GM12878 (cell line): ENCODE results near the gene SERPINE2. TPM values are rescaled to one million over a fixed set of nuclear protein-coding genes. Genes with fewer than 3 reads are reported as not detected.

Experiments
- ATAC-seq: fragments of 200-7000 bp; cut with Tn5 transposase; 3 replicates; pipeline ENCODE4 v1.9.1; 2020; ENCODE audit warnings: mild to moderate bottlenecking, moderate library complexity
- BruUV-seq: library from RNA; stranded (reverse); fragments of 400-500 nt; replicated peaks from 2 replicates; lab custom pipeline; 2021; lab: Mats Ljungman, UMichigan
- CTCF ChIA-PET: fragments of 300-600 bp; sonication (Branson Sonifier 250); formaldehyde crosslinking; extraction: SDS; loops from one replicate; lab custom pipeline; 2021; ENCODE audit warnings: inconsistent platforms; lab: Yijun Ruan, JAX
- POLR2A ChIA-PET: fragments of 350-600 bp; formaldehyde crosslinking; extraction: SDS; loops from one replicate; lab custom pipeline; 2021; ENCODE audit warnings: inconsistent platforms; lab: Charles Lee
- RAD21 ChIA-PET: fragments of 300-600 bp; sonication (Branson Sonifier 250); formaldehyde crosslinking; loops from one replicate; lab custom pipeline; 2023; ENCODE audit warnings: antibody characterized with exemption; ENCODE audit not compliant: unreplicated experiment; lab: Charles Lee
- SMC1A ChIA-PET: fragments of 300-600 bp; sonication (Branson Sonifier 250); formaldehyde crosslinking; loops from one replicate; lab custom pipeline; 2023; ENCODE audit not compliant: unreplicated experiment, uncharacterized antibody; lab: Charles Lee
- DNase-seq: peaks from one replicate; pipeline ENCODE4 v3.0.0-alpha.2; 2011; ENCODE audit warnings: low read depth, low spot score
- FAIRE-seq: peaks from 3 replicates; lab custom pipeline; 2011; peaks lifted over from hg19 to GRCh38; lab: Jason Lieb, UNC
- H2AFZ ChIP-seq: 2 replicates; pipeline ENCODE4 v1.6.0; 2011; ENCODE audit warnings: low read depth, low read length, control low read depth; ENCODE audit not compliant: control insufficient read depth
- H3K27ac ChIP-seq: 2 replicates; pipeline ENCODE4 v1.5.1; 2011; ENCODE audit warnings: control low read depth; ENCODE audit not compliant: control insufficient read depth, insufficient read depth
- H3K27me3 ChIP-seq, 2 experiments: replicated peaks in 1 of 2; 2 replicates each; pipeline versions ENCODE4 v1.6.0 to v1.6.1; 2011; ENCODE audit warnings: low read length in 1 of 2; ENCODE audit not compliant: control insufficient read depth in 2 of 2, insufficient read depth in 2 of 2
- H3K36me3 ChIP-seq, 2 experiments: 2 replicates each; pipeline ENCODE4 v1.5.1; 2011; ENCODE audit warnings: low read length in 1 of 2; ENCODE audit not compliant: control insufficient read depth in 2 of 2, insufficient read depth in 2 of 2
- H3K4me1 ChIP-seq: 2 replicates; pipeline ENCODE4 v1.6.1; 2011; ENCODE audit warnings: mild to moderate bottlenecking, low read length, moderate library complexity, mixed read lengths; ENCODE audit not compliant: control insufficient read depth, insufficient read depth
- H3K4me2 ChIP-seq: 2 replicates; pipeline ENCODE4 v1.6.0; 2011; ENCODE audit warnings: control low read depth; ENCODE audit not compliant: control insufficient read depth, insufficient read depth
- H3K4me3 ChIP-seq: fragments of 200-600 bp; sonication (generic); 2 replicates; pipeline ENCODE4 v1.5.1; 2016
- H3K79me2 ChIP-seq: 2 replicates; pipeline ENCODE4 v1.6.0; 2011; ENCODE audit warnings: low read length; ENCODE audit not compliant: control insufficient read depth, insufficient read depth
- H3K9ac ChIP-seq: 2 replicates; pipeline ENCODE4 v1.8.0; 2011; ENCODE audit warnings: low read length, control low read depth, mixed read lengths; ENCODE audit not compliant: control insufficient read depth, insufficient read depth
- H3K9me3 ChIP-seq: replicated peaks from 3 replicates; pipeline ENCODE4 v1.5.1; 2011; ENCODE audit warnings: mild to moderate bottlenecking, low read length; ENCODE audit not compliant: control insufficient read depth, insufficient read depth
- H4K20me1 ChIP-seq: 2 replicates; pipeline ENCODE4 v1.6.0; 2011; ENCODE audit not compliant: control insufficient read depth, insufficient read depth
- BCLAF1 ChIP-seq: fragments of 450-650 bp; IDR thresholded peaks from 2 replicates; pipeline ENCODE4 v1.6.1; 2017; ENCODE audit warnings: antibody characterized with exemption, mild to moderate bottlenecking, moderate library complexity
- BHLHE40 ChIP-seq, 2 experiments: fragments of 450-650 bp in 1 of 2; IDR thresholded peaks; 2 replicates each; pipeline ENCODE4 v1.6.1; 2011 to 2017; ENCODE audit warnings: low read depth in 2 of 2, borderline replicate concordance in 1 of 2, improper control_type of control experiment in 1 of 2, low read length in 1 of 2, mild to moderate bottlenecking in 1 of 2
- BRCA1 ChIP-seq: IDR thresholded peaks from 2 replicates; pipeline ENCODE4 v1.6.1; 2011; ENCODE audit warnings: low read depth, low read length, improper control_type of control experiment
- HDAC6 ChIP-seq: fragments of 200-600 bp; sonication (generic); IDR thresholded peaks from one replicate; pipeline ENCODE4 v1.8.0; 2017; ENCODE audit warnings: antibody characterized with exemption; ENCODE audit not compliant: unreplicated experiment
- IKZF2 ChIP-seq, 2 experiments: fragments of 450-650 bp; IDR thresholded peaks; 2 replicates each; pipeline ENCODE4 v1.6.1; 2017; ENCODE audit warnings: mild to moderate bottlenecking in 2 of 2, moderate library complexity in 2 of 2
- PBX3 ChIP-seq: IDR thresholded peaks from 2 replicates; pipeline ENCODE4 v1.6.1; 2011; ENCODE audit warnings: mild to moderate bottlenecking, low read depth, low read length, moderate library complexity; ENCODE audit not compliant: insufficient replicate concordance
- RAD51 ChIP-seq: fragments of 450-650 bp; IDR thresholded peaks from 2 replicates; pipeline ENCODE4 v1.6.1; 2016; ENCODE audit warnings: moderate library complexity, mild to moderate bottlenecking, inconsistent platforms
- RELB ChIP-seq: fragments of 450-650 bp; IDR thresholded peaks from 2 replicates; pipeline ENCODE4 v1.6.1; 2017; ENCODE audit warnings: low read depth, mild to moderate bottlenecking, moderate library complexity
- SRF ChIP-seq, 2 experiments: IDR thresholded peaks; 2 replicates each; pipeline ENCODE4 v1.6.1; 2011; ENCODE audit warnings: low read depth in 2 of 2, low read length in 2 of 2, mild to moderate bottlenecking in 1 of 2, moderate library complexity in 1 of 2
- TAF1 ChIP-seq: IDR thresholded peaks from 2 replicates; pipeline ENCODE4 v1.6.1; 2011; ENCODE audit warnings: mild to moderate bottlenecking, low read depth, low read length, borderline replicate concordance
- YBX1 ChIP-seq: fragments of 450-650 bp; IDR thresholded peaks from 2 replicates; pipeline ENCODE4 v1.6.1; 2016; ENCODE audit warnings: antibody characterized with exemption
- ZBTB40 ChIP-seq: fragments of 450-650 bp; IDR thresholded peaks from 2 replicates; pipeline ENCODE4 v1.6.1; 2016; ENCODE audit warnings: mild to moderate bottlenecking, moderate library complexity, borderline replicate concordance
- WGBS: methylation state at CpG from one replicate; pipeline ENCODE4 v1.1.6; 2016; ENCODE audit warnings: low lambda C conversion rate; ENCODE audit not compliant: insufficient replicate concordance, insufficient coverage; ENCODE audit errors: missing lambda C conversion rate; 5-methylcytosine and 5-hydroxymethylcytosine counted together
- in situ Hi-C: fragments of 300-500 bp; cut with MboI; formaldehyde crosslinking; loops from 9 replicates; pipeline ENCODE4 v1.14.3; 2018; ENCODE audit warnings: mixed read lengths
- intact Hi-C: fragments of 100-400 bp; cut with micrococcal nuclease; formaldehyde crosslinking; loops from one replicate; pipeline ENCODE4 v1.14.2; 2022; ENCODE audit not compliant: unreplicated experiment
- polyA plus RNA-seq, 11 experiments: library from polyadenylated mRNA; depleted of rRNA in 4 of 11; unstranded in 6 of 11; stranded (reverse) in 5 of 11; fragments of >200 nt; fragmentation: Nextera tagmentation in 4 of 11; fragmentation: Illumina TruSeq in 1 of 11; extraction: Ambion mirVana in 4 of 11; extraction: Trizol in 1 of 11; gene quantifications; 1 replicate in 1 of 11; 2 replicates in 10 of 11; pipeline versions ENCODE4 v1.2.1 to v1.2.3, GENCODE V29; 2011 to 2016; ENCODE audit warnings: inconsistent platforms in 2 of 11, missing spikeins in 2 of 11, low read depth in 1 of 11
- total RNA-seq, 4 experiments: library from RNA; depleted of rRNA in 3 of 4; stranded (reverse); fragments of >200 nt in 3 of 4; fragmentation: Illumina TruSeq in 1 of 4; extraction: Trizol in 1 of 4; gene quantifications; 2 replicates each; pipeline versions ENCODE4 v1.2.1 to v1.2.3, GENCODE V29; 2013 to 2021

Gene SERPINE2
- total and polyA plus RNA-seq, 10 of the 15 experiments (the other 5 are each of a cell fraction or from before 2014, with no cell fraction given) = 0.18 to 1.7 (median 0.39) TPM

GRCh38 chr2:223928113-223929006, 110.7 kb downstream of the SERPINE2 start:
- ATAC-seq (no peak), DNase-seq (no peak), FAIRE-seq (no peak)
- in situ Hi-C loops = no loop called here
- H3K4me3 ChIP-seq = no peak overlapping the region
- H3K27me3 ChIP-seq = no peaks in the 10 kb centered on the region
- no peak overlapping the region for H3K4me2 ChIP-seq
- H3K9ac ChIP-seq = no peak overlapping the region
- RAD21 ChIA-PET = no interaction called here
- BruUV-seq = no TSS peak
- peaks cover 4% of the 10 kb centered on the region for H3K4me1 ChIP-seq
- CTCF ChIA-PET = interaction anchor here (0.6 kb wide), 1 partner anchor 244 kb away, joined by 6 read pairs; no protein-coding TSS in a partner anchor
- H2AFZ ChIP-seq = no peak overlapping the region
- POLR2A ChIA-PET = interaction anchor here (0.6 kb wide), 1 partner anchor 601 kb away, joined by 3 read pairs; no protein-coding TSS in a partner anchor
- 90% methylated on average over 7 of the region's 7 CpGs for WGBS
- peaks cover 12% of the 10 kb centered on the region for H3K79me2 ChIP-seq
- intact Hi-C loops = no loop called here
- H4K20me1 ChIP-seq = no peaks in the 10 kb centered on the region; the same call in 1 of the 2 replicates
- peaks cover 0 to 2% of the 10 kb centered on the region in 2 experiments; a peak in 1 of 4 replicates for H3K36me3 ChIP-seq
- no peak overlapping the region for H3K27ac ChIP-seq
- SMC1A ChIA-PET = interaction anchor here (0.7 kb wide), 1 partner anchor 18 kb away, joined by 3 read pairs; no protein-coding TSS in a partner anchor
- peaks cover 16% of the 10 kb centered on the region for H3K9me3 ChIP-seq
- no peak for TF ChIP-seq SRF (IDR thresholded peaks at IDR 0.05; ENCODE audit: low read depth in 2 of 2, low read length in 2 of 2)
- no peak for TF ChIP-seq PBX3
- no peak for TF ChIP-seq BCLAF1
- TF ChIP-seq YBX1 = no peak
- TF ChIP-seq RELB = no peak
- TF ChIP-seq TAF1 = no peak
- TF ChIP-seq IKZF2 (IDR thresholded peaks at IDR 0.05) = no peak
- TF ChIP-seq HDAC6 = no peak
- no peak for TF ChIP-seq BHLHE40 (IDR thresholded peaks at IDR 0.05; ENCODE audit: borderline replicate concordance in 1 of 2, low read depth in 2 of 2, low read length in 1 of 2)
- no peak for TF ChIP-seq BRCA1
- TF ChIP-seq RAD51 = no peak
- TF ChIP-seq ZBTB40 = no peak
